Measurements from ENCODE around the gene CDC23.

- TF ChIP-seq CTCF (IDR thresholded peaks at IDR 0.05) (no peak), POLR2A (IDR thresholded peaks at IDR 0.05) (no peak), POLR2AphosphoS5 (IDR thresholded peaks at IDR 0.05; ENCODE audit: insufficient read depth in 1 of 2, low read depth in 1 of 2) (no peak)
These were observed 32.3 kb downstream of the CDC23 start for GRCh38 chr5:138180841-138181240.
